NK-92 (cell line): ENCODE data around the gene NCOR2.
"Not testable (repeated sequence)": the region's sequence is repeated elsewhere in the genome, so short reads cannot be mapped to it uniquely, and the experiment has no call there.

ENCODE experiments used
- DNase-seq: peaks from one replicate; lab custom pipeline; 2025; ENCODE audit not compliant: unreplicated experiment; lab: John Stamatoyannopoulos, UW

The NCOR2 gene

GRCh38 chr12:124601706-124602105, 34.3 kb upstream of the NCOR2 start:
- no peak for DNase-seq

GRCh38 chr12:124599074-124599999, 31.9 kb upstream of the NCOR2 start:
- no peak for DNase-seq

GRCh38 chr12:124597041-124597440, 29.6 kb upstream of the NCOR2 start:
- no peak for DNase-seq

- DNase-seq: no peak
Measured at GRCh38 chr12:124595444-124595843, 28.0 kb upstream of the NCOR2 start.

- DNase-seq: no peak
Measured at GRCh38 chr12:124594851-124595250, 27.4 kb upstream of the NCOR2 start.

GRCh38 chr12:124593851-124594401, 26.5 kb upstream of the NCOR2 start:
- no peak for DNase-seq

- no peak for DNase-seq
Measured at GRCh38 chr12:124593176-124593575, 25.8 kb upstream of the NCOR2 start.

GRCh38 chr12:124592481-124593160, 25.2 kb upstream of the NCOR2 start:
- DNase-seq: no peak

GRCh38 chr12:124592050-124592449, 24.6 kb upstream of the NCOR2 start:
- DNase-seq: no peak

GRCh38 chr12:124590447-124590846, 23.0 kb upstream of the NCOR2 start:
- no peak for DNase-seq

GRCh38 chr12:124588751-124589267, 21.4 kb upstream of the NCOR2 start:
- no peak for DNase-seq

- no peak for DNase-seq
Measured at GRCh38 chr12:124588018-124588634, 20.7 kb upstream of the NCOR2 start.

GRCh38 chr12:124586756-124587155, 19.3 kb upstream of the NCOR2 start:
- no peak for DNase-seq

GRCh38 chr12:124584494-124584893, 17.1 kb upstream of the NCOR2 start:
- DNase-seq: not testable (repeated sequence)

GRCh38 chr12:124583854-124584253, 16.4 kb upstream of the NCOR2 start:
- DNase-seq: no peak

GRCh38 chr12:124582108-124582424, 14.7 kb upstream of the NCOR2 start:
- DNase-seq: no peak

- no peak for DNase-seq
Measured at GRCh38 chr12:124581307-124582107, 14.1 kb upstream of the NCOR2 start.

GRCh38 chr12:124579921-124580517, 12.6 kb upstream of the NCOR2 start:
- no peak for DNase-seq

- DNase-seq: no peak
Measured at GRCh38 chr12:124578854-124579253, 11.4 kb upstream of the NCOR2 start.

GRCh38 chr12:124578445-124578844, 11.0 kb upstream of the NCOR2 start:
- DNase-seq: no peak
